HepG2 (cell line): Measurements from ENCODE around the gene FKBP10. TPM values are rescaled to one million over a fixed set of nuclear protein-coding genes. Genes with fewer than 3 reads are reported as not detected.

Experiments
- BRD4 ChIP-seq: sonication (generic); formaldehyde crosslinking; IDR thresholded peaks from 2 replicates; pipeline ENCODE4 v1.4.0; 2020; ENCODE audit warnings: missing genetic modification reagents
- CC2D1A ChIP-seq: sonication (generic); formaldehyde crosslinking; IDR thresholded peaks from 2 replicates; pipeline ENCODE4 v1.8.1; 2023; ENCODE audit warnings: mild to moderate bottlenecking, missing genetic modification reagents
- CHCHD3 ChIP-seq: sonication (generic); formaldehyde crosslinking; IDR thresholded peaks from 2 replicates; pipeline ENCODE4 v1.8.0; 2022; ENCODE audit warnings: mild to moderate bottlenecking, missing genetic modification reagents, moderate library complexity
- KDM4B ChIP-seq: sonication (generic); formaldehyde crosslinking; IDR thresholded peaks from 2 replicates; pipeline ENCODE4 v1.4.0; 2020; ENCODE audit warnings: missing genetic modification reagents
- MED1 ChIP-seq: sonication (generic); formaldehyde crosslinking; IDR thresholded peaks from 2 replicates; pipeline ENCODE4 v1.4.0; 2020; ENCODE audit warnings: missing genetic modification reagents
- MIER2 ChIP-seq: IDR thresholded peaks from 2 replicates; pipeline ENCODE4 v1.6.1; 2016; ENCODE audit warnings: missing biosample characterization, missing genetic modification reagents
- NFIC ChIP-seq: IDR thresholded peaks from 2 replicates; pipeline ENCODE4 v1.6.1; 2012; ENCODE audit warnings: mild to moderate bottlenecking, low read length, inconsistent platforms
- PRMT3 ChIP-seq: sonication (generic); formaldehyde crosslinking; IDR thresholded peaks from 2 replicates; pipeline ENCODE4 v1.8.1; 2022; ENCODE audit warnings: low read depth, mild to moderate bottlenecking, moderate library complexity, missing genetic modification reagents, borderline replicate concordance
- RELA ChIP-seq: sonication (generic); formaldehyde crosslinking; IDR thresholded peaks from 2 replicates; pipeline ENCODE4 v1.4.0; 2020; ENCODE audit warnings: missing genetic modification reagents
- SKI ChIP-seq: fragments of 450-650 bp; IDR thresholded peaks from one replicate; pipeline ENCODE4 v1.6.1; 2018; ENCODE audit warnings: mild to moderate bottlenecking; ENCODE audit not compliant: partially characterized antibody
- SMAD1 ChIP-seq: sonication (generic); formaldehyde crosslinking; IDR thresholded peaks from 2 replicates; pipeline ENCODE4 v1.4.0; 2020; ENCODE audit warnings: missing genetic modification reagents, low read depth, mild to moderate bottlenecking, borderline replicate concordance
- TCF12 ChIP-seq, 2 experiments: fragments of 450-650 bp in 1 of 2; sonication (generic) in 1 of 2; formaldehyde crosslinking in 1 of 2; IDR thresholded peaks; 2 replicates each; pipeline versions ENCODE4 v1.6.1 to v1.8.0; 2017 to 2022; ENCODE audit warnings: antibody characterized with exemption in 1 of 2, mild to moderate bottlenecking in 1 of 2, missing genetic modification reagents in 1 of 2, moderate library complexity in 1 of 2
- TEAD2 ChIP-seq: sonication (generic); formaldehyde crosslinking; IDR thresholded peaks from 2 replicates; pipeline ENCODE4 v1.9.0; 2021; ENCODE audit warnings: missing genetic modification reagents
- ZNF20 ChIP-seq: sonication (generic); formaldehyde crosslinking; IDR thresholded peaks from 2 replicates; pipeline ENCODE4 v1.4.0; 2020; ENCODE audit warnings: mild to moderate bottlenecking, moderate library complexity, missing genetic modification reagents
- ZNF292 ChIP-seq: sonication (generic); formaldehyde crosslinking; IDR thresholded peaks from 2 replicates; pipeline ENCODE4 v1.8.1; 2022; ENCODE audit warnings: mild to moderate bottlenecking, low read depth, missing genetic modification reagents, borderline replicate concordance
- ZNF382 ChIP-seq: sonication (generic); formaldehyde crosslinking; IDR thresholded peaks from 2 replicates; pipeline ENCODE4 v1.5.0; 2020; ENCODE audit warnings: missing genetic modification reagents, mild to moderate bottlenecking, borderline replicate concordance
- ZNF552 ChIP-seq: sonication (generic); formaldehyde crosslinking; IDR thresholded peaks from 2 replicates; pipeline ENCODE4 v1.9.0; 2022; ENCODE audit warnings: missing genetic modification reagents, mild to moderate bottlenecking, borderline replicate concordance
- ZNF562 ChIP-seq: sonication (generic); formaldehyde crosslinking; IDR thresholded peaks from 2 replicates; pipeline ENCODE4 v1.8.0; 2022; ENCODE audit warnings: missing genetic modification reagents, borderline replicate concordance
- ZNF572 ChIP-seq: sonication (generic); formaldehyde crosslinking; IDR thresholded peaks from 2 replicates; pipeline ENCODE4 v1.5.1; 2020; ENCODE audit warnings: mild to moderate bottlenecking, missing genetic modification reagents
- ZNF772 ChIP-seq: sonication (generic); formaldehyde crosslinking; IDR thresholded peaks from 2 replicates; pipeline ENCODE4 v1.5.0; 2020; ENCODE audit warnings: mild to moderate bottlenecking, missing genetic modification reagents
- ZSCAN22 ChIP-seq: sonication (generic); formaldehyde crosslinking; IDR thresholded peaks from 2 replicates; pipeline ENCODE4 v1.4.0; 2020; ENCODE audit warnings: mild to moderate bottlenecking, missing genetic modification reagents
- polyA plus RNA-seq, 8 experiments: library from polyadenylated mRNA; depleted of rRNA in 3 of 8; stranded (reverse) in 7 of 8; unstranded in 1 of 8; fragments of >200 nt; fragmentation: Illumina TruSeq in 4 of 8; extraction: Trizol in 4 of 8; gene quantifications; 2 replicates each; pipeline versions ENCODE4 v1.2.1 to v1.2.3, GENCODE V29; 2011 to 2016; ENCODE audit warnings: low read depth in 4 of 8, missing spikeins in 1 of 8, mixed read lengths in 1 of 8; ENCODE audit not compliant: insufficient read depth in 1 of 8
- total RNA-seq, 5 experiments: library from RNA; depleted of rRNA; stranded (reverse); fragments of >200 nt; fragmentation: Illumina TruSeq; extraction: Trizol; gene quantifications; 2 replicates each; pipeline ENCODE4 v1.2.3, GENCODE V29; 2016; ENCODE audit warnings: low read depth in 1 of 5
- TF ChIP-seq, protein P1 (sequence below): sonication (generic); formaldehyde crosslinking; conservative IDR thresholded peaks from 2 replicates; pipeline ENCODE4 v1.4.0; 2020; ENCODE audit warnings: mild to moderate bottlenecking, missing genetic modification reagents, moderate library complexity
- TF ChIP-seq, protein P2 (sequence below): sonication (generic); formaldehyde crosslinking; IDR thresholded peaks from 2 replicates; pipeline ENCODE4 v1.5.0; 2020; ENCODE audit warnings: mild to moderate bottlenecking, low read depth, missing genetic modification reagents, borderline replicate concordance
- TF ChIP-seq, protein P3 (sequence below): sonication (generic); formaldehyde crosslinking; IDR thresholded peaks from 2 replicates; pipeline ENCODE4 v1.4.0; 2020; ENCODE audit warnings: mild to moderate bottlenecking, missing genetic modification reagents, borderline replicate concordance

FKBP10 gene
- total and polyA plus RNA-seq, 2 of the 13 experiments (the other 11 are each of a cell fraction or from before 2014, with no cell fraction given) = 149 to 573 TPM

DNA sequence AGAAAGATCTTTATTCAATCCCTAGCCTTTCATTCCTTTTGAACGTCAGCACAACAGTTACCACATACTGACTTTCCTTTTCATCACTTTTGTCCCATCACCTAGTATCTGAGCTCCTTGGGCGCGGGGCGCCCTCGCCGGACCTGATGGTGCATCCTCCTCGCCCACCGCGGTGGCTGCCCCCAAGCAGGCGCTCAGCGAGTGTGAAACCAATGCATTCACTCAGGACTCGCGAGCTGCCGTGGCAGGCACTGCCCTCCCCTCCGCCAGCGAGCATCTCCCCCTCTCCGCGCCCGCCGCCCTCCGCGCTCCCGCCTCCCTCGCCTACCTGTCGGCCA lies 51.7 kb downstream of the FKBP10 start (continued):
- TF ChIP-seq, protein P1, sequence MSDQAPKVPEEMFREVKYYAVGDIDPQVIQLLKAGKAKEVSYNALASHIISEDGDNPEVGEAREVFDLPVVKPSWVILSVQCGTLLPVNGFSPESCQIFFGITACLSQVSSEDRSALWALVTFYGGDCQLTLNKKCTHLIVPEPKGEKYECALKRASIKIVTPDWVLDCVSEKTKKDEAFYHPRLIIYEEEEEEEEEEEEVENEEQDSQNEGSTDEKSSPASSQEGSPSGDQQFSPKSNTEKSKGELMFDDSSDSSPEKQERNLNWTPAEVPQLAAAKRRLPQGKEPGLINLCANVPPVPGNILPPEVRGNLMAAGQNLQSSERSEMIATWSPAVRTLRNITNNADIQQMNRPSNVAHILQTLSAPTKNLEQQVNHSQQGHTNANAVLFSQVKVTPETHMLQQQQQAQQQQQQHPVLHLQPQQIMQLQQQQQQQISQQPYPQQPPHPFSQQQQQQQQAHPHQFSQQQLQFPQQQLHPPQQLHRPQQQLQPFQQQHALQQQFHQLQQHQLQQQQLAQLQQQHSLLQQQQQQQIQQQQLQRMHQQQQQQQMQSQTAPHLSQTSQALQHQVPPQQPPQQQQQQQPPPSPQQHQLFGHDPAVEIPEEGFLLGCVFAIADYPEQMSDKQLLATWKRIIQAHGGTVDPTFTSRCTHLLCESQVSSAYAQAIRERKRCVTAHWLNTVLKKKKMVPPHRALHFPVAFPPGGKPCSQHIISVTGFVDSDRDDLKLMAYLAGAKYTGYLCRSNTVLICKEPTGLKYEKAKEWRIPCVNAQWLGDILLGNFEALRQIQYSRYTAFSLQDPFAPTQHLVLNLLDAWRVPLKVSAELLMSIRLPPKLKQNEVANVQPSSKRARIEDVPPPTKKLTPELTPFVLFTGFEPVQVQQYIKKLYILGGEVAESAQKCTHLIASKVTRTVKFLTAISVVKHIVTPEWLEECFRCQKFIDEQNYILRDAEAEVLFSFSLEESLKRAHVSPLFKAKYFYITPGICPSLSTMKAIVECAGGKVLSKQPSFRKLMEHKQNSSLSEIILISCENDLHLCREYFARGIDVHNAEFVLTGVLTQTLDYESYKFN (CRISPR knock-in tag) = no peak; the same call in 1 of the 2 replicates
- no peak; the same call in 1 of the 2 replicates for TF ChIP-seq KDM4B (CRISPR knock-in tag)
- TF ChIP-seq ZNF292 (CRISPR knock-in tag) = no peak
- TF ChIP-seq RELA (CRISPR knock-in tag) = no peak
- no peak for TF ChIP-seq SKI
- TF ChIP-seq, protein P2, sequence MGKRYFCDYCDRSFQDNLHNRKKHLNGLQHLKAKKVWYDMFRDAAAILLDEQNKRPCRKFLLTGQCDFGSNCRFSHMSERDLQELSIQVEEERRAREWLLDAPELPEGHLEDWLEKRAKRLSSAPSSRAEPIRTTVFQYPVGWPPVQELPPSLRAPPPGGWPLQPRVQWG (CRISPR knock-in tag) = no peak
- no peak for TF ChIP-seq ZNF382
- TF ChIP-seq BRD4 (CRISPR knock-in tag) = no peak
- TF ChIP-seq ZNF20 = no peak
- TF ChIP-seq TEAD2 (CRISPR knock-in tag) = no peak
- TF ChIP-seq NFIC = no peak
- TF ChIP-seq MED1 (CRISPR knock-in tag) = no peak; the same call in 1 of the 2 replicates
- peak; percentile 91 for TF ChIP-seq CHCHD3 (CRISPR knock-in tag)
- no peak for TF ChIP-seq ZNF562 (CRISPR knock-in tag)
- TF ChIP-seq ZNF552 (CRISPR knock-in tag) = no peak
- TF ChIP-seq ZSCAN22 (CRISPR knock-in tag) = no peak
- TF ChIP-seq TCF12 (IDR thresholded peaks at IDR 0.05) = no peak
- no peak for TF ChIP-seq TCF12 (CRISPR knock-in tag; IDR thresholded peaks at IDR 0.05)
- no peak for TF ChIP-seq PRMT3
- TF ChIP-seq, protein P3, sequence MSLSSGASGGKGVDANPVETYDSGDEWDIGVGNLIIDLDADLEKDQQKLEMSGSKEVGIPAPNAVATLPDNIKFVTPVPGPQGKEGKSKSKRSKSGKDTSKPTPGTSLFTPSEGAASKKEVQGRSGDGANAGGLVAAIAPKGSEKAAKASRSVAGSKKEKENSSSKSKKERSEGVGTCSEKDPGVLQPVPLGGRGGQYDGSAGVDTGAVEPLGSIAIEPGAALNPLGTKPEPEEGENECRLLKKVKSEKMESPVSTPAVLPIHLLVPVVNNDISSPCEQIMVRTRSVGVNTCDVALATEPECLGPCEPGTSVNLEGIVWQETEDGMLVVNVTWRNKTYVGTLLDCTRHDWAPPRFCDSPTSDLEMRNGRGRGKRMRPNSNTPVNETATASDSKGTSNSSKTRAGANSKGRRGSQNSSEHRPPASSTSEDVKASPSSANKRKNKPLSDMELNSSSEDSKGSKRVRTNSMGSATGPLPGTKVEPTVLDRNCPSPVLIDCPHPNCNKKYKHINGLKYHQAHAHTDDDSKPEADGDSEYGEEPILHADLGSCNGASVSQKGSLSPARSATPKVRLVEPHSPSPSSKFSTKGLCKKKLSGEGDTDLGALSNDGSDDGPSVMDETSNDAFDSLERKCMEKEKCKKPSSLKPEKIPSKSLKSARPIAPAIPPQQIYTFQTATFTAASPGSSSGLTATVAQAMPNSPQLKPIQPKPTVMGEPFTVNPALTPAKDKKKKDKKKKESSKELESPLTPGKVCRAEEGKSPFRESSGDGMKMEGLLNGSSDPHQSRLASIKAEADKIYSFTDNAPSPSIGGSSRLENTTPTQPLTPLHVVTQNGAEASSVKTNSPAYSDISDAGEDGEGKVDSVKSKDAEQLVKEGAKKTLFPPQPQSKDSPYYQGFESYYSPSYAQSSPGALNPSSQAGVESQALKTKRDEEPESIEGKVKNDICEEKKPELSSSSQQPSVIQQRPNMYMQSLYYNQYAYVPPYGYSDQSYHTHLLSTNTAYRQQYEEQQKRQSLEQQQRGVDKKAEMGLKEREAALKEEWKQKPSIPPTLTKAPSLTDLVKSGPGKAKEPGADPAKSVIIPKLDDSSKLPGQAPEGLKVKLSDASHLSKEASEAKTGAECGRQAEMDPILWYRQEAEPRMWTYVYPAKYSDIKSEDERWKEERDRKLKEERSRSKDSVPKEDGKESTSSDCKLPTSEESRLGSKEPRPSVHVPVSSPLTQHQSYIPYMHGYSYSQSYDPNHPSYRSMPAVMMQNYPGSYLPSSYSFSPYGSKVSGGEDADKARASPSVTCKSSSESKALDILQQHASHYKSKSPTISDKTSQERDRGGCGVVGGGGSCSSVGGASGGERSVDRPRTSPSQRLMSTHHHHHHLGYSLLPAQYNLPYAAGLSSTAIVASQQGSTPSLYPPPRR (CRISPR knock-in tag) = no peak
- no peak for TF ChIP-seq MIER2 (CRISPR knock-in tag)
- no peak for TF ChIP-seq SMAD1
- no peak for TF ChIP-seq ZNF772 (CRISPR knock-in tag)
- TF ChIP-seq ZNF572 (CRISPR knock-in tag) = no peak
- no peak for TF ChIP-seq CC2D1A (CRISPR knock-in tag)
